HEK293 (cell line): Measurements from ENCODE around the gene XDH.

Experiments
- CTCF ChIA-PET: fragments of 350-600 bp; formaldehyde crosslinking; extraction: SDS; loops from one replicate; lab custom pipeline; 2021; ENCODE audit warnings: antibody characterized with exemption; lab: Yijun Ruan, JAX
- POLR2A ChIA-PET: fragments of 300-600 bp; formaldehyde crosslinking; extraction: SDS; loops from one replicate; lab custom pipeline; 2020; ENCODE audit warnings: antibody characterized with exemption, inconsistent platforms; lab: Yijun Ruan, JAX
- H3K27ac ChIP-seq: fragments of 200-500 bp; sonication (Bioruptor generic); 2 replicates; pipeline ENCODE4 v1.5.1; 2014; ENCODE audit warnings: low read depth, low read length, control low read depth, inconsistent platforms; ENCODE audit errors: extremely low read depth
- H3K36me3 ChIP-seq, 2 experiments: fragments of 200-500 bp in 1 of 2; sonication (Bioruptor generic) in 1 of 2; 1 replicate in 1 of 2; 2 replicates in 1 of 2; pipeline ENCODE4 v1.5.1; 2014 to 2017; ENCODE audit warnings: inconsistent platforms in 2 of 2, low read length in 2 of 2; ENCODE audit not compliant: control insufficient read depth in 2 of 2, insufficient read depth in 1 of 2
- H3K4me1 ChIP-seq: fragments of 200-500 bp; sonication (Bioruptor generic); 2 replicates; pipeline ENCODE4 v1.5.1; 2014; ENCODE audit warnings: mild to moderate bottlenecking, low read length, inconsistent platforms; ENCODE audit not compliant: control insufficient read depth, insufficient read depth
- H3K4me3 ChIP-seq: 2 replicates; pipeline ENCODE4 v1.5.1; 2011; ENCODE audit warnings: low read depth, mild to moderate bottlenecking, control low read depth, low read length, moderate library complexity
- H3K9me3 ChIP-seq: fragments of 200-500 bp; sonication (Bioruptor generic); 2 replicates; pipeline ENCODE4 v1.5.1; 2014; ENCODE audit warnings: low read depth, low read length, inconsistent platforms; ENCODE audit not compliant: control insufficient read depth, insufficient read depth
- BCL11A ChIP-seq: fragments of 450-650 bp; formaldehyde crosslinking; IDR thresholded peaks from 2 replicates; pipeline ENCODE4 v1.5.1; 2016; ENCODE audit warnings: low read depth, missing biosample characterization, missing genetic modification characterization
- KLF1 ChIP-seq: fragments of 450-650 bp; formaldehyde crosslinking; IDR thresholded peaks from 2 replicates; pipeline ENCODE4 v1.5.1; 2016; ENCODE audit warnings: missing biosample characterization, missing genetic modification characterization
- KLF16 ChIP-seq: fragments of 450-650 bp; formaldehyde crosslinking; IDR thresholded peaks from 2 replicates; pipeline ENCODE4 v1.5.1; 2017; ENCODE audit warnings: missing biosample characterization, missing genetic modification characterization
- MEIS1 ChIP-seq: sonication (generic); formaldehyde crosslinking; IDR thresholded peaks from 2 replicates; pipeline ENCODE4 v1.8.1; 2022; ENCODE audit warnings: missing genetic modification reagents, mild to moderate bottlenecking, borderline replicate concordance
- SP2 ChIP-seq: fragments of 450-650 bp; formaldehyde crosslinking; IDR thresholded peaks from 2 replicates; pipeline ENCODE4 v1.5.1; 2016; ENCODE audit warnings: missing biosample characterization, missing genetic modification characterization
- YY1 ChIP-seq: fragments of 450-650 bp; formaldehyde crosslinking; IDR thresholded peaks from 2 replicates; pipeline ENCODE4 v1.5.1; 2018; ENCODE audit warnings: missing biosample characterization, missing genetic modification characterization
- ZBTB17 ChIP-seq: fragments of 450-650 bp; formaldehyde crosslinking; IDR thresholded peaks from 2 replicates; pipeline ENCODE4 v1.5.1; 2016; ENCODE audit warnings: missing biosample characterization, missing genetic modification characterization
- ZNF10 ChIP-seq: fragments of 450-650 bp; formaldehyde crosslinking; IDR thresholded peaks from 2 replicates; pipeline ENCODE4 v1.5.1; 2017; ENCODE audit warnings: missing biosample characterization, missing genetic modification characterization
- ZNF114 ChIP-seq: fragments of 450-650 bp; formaldehyde crosslinking; IDR thresholded peaks from 2 replicates; pipeline ENCODE4 v1.5.0; 2017; ENCODE audit warnings: missing biosample characterization, missing genetic modification characterization
- ZNF132 ChIP-seq: fragments of 450-650 bp; formaldehyde crosslinking; IDR thresholded peaks from 2 replicates; pipeline ENCODE4 v1.5.1; 2017; ENCODE audit warnings: missing biosample characterization, missing genetic modification characterization, borderline replicate concordance
- ZNF146 ChIP-seq: fragments of 450-650 bp; formaldehyde crosslinking; IDR thresholded peaks from 2 replicates; pipeline ENCODE4 v1.5.1; 2016; ENCODE audit warnings: missing biosample characterization, missing genetic modification characterization
- ZNF174 ChIP-seq: fragments of 450-650 bp; formaldehyde crosslinking; IDR thresholded peaks from 2 replicates; pipeline ENCODE4 v1.5.0; 2017; ENCODE audit warnings: missing biosample characterization, mild to moderate bottlenecking, missing genetic modification characterization
- ZNF202 ChIP-seq: fragments of 450-650 bp; formaldehyde crosslinking; IDR thresholded peaks from 2 replicates; pipeline ENCODE4 v1.5.1; 2016; ENCODE audit warnings: missing biosample characterization, missing genetic modification characterization, borderline replicate concordance
- ZNF426 ChIP-seq: fragments of 450-650 bp; formaldehyde crosslinking; IDR thresholded peaks from 2 replicates; pipeline ENCODE4 v1.5.1; 2017; ENCODE audit warnings: missing biosample characterization, missing genetic modification characterization, mild to moderate bottlenecking, inconsistent platforms, moderate library complexity
- ZNF48 ChIP-seq: fragments of 450-650 bp; formaldehyde crosslinking; IDR thresholded peaks from 2 replicates; pipeline ENCODE4 v1.5.1; 2016; ENCODE audit warnings: missing biosample characterization, missing genetic modification characterization
- ZNF549 ChIP-seq: fragments of 450-650 bp; IDR thresholded peaks from 2 replicates; pipeline ENCODE4 v1.5.1; 2018; ENCODE audit warnings: missing biosample characterization, missing genetic modification characterization, mild to moderate bottlenecking, inconsistent platforms, moderate library complexity
- ZNF560 ChIP-seq: fragments of 450-650 bp; formaldehyde crosslinking; IDR thresholded peaks from 2 replicates; pipeline ENCODE4 v1.5.1; 2017; ENCODE audit warnings: missing biosample characterization, missing genetic modification characterization, borderline replicate concordance
- ZNF600 ChIP-seq: fragments of 450-650 bp; formaldehyde crosslinking; IDR thresholded peaks from 2 replicates; pipeline ENCODE4 v1.5.1; 2016; ENCODE audit warnings: missing biosample characterization, missing genetic modification characterization
- ZNF660 ChIP-seq: fragments of 450-650 bp; IDR thresholded peaks from 2 replicates; pipeline ENCODE4 v1.5.1; 2018; ENCODE audit warnings: missing biosample characterization, mild to moderate bottlenecking, missing genetic modification characterization
- ZSCAN16 ChIP-seq: fragments of 450-650 bp; formaldehyde crosslinking; IDR thresholded peaks from 2 replicates; pipeline ENCODE4 v1.5.1; 2016; ENCODE audit warnings: missing biosample characterization, missing genetic modification characterization
- TF ChIP-seq, protein P1 (sequence below): fragments of 450-650 bp; formaldehyde crosslinking; IDR thresholded peaks from 2 replicates; pipeline ENCODE4 v1.5.1; 2016; ENCODE audit warnings: missing biosample characterization, missing genetic modification characterization
- TF ChIP-seq, protein P2 (sequence below): fragments of 450-650 bp; formaldehyde crosslinking; IDR thresholded peaks from 2 replicates; pipeline ENCODE4 v1.5.1; 2016; ENCODE audit warnings: missing biosample characterization, missing genetic modification characterization
- TF ChIP-seq, protein P3 (sequence below): fragments of 450-650 bp; formaldehyde crosslinking; IDR thresholded peaks from 2 replicates; pipeline ENCODE4 v1.5.1; 2017; ENCODE audit warnings: missing biosample characterization, missing genetic modification characterization
- TF ChIP-seq, protein P4 (sequence below): fragments of 450-650 bp; formaldehyde crosslinking; conservative IDR thresholded peaks from 2 replicates; pipeline ENCODE4 v1.5.1; 2016; ENCODE audit warnings: low read depth, missing biosample characterization, missing genetic modification characterization
- TF ChIP-seq, protein P5 (sequence below): fragments of 450-650 bp; formaldehyde crosslinking; IDR thresholded peaks from 2 replicates; pipeline ENCODE4 v1.5.1; 2016; ENCODE audit warnings: missing biosample characterization, missing genetic modification characterization

Gene XDH

DNA sequence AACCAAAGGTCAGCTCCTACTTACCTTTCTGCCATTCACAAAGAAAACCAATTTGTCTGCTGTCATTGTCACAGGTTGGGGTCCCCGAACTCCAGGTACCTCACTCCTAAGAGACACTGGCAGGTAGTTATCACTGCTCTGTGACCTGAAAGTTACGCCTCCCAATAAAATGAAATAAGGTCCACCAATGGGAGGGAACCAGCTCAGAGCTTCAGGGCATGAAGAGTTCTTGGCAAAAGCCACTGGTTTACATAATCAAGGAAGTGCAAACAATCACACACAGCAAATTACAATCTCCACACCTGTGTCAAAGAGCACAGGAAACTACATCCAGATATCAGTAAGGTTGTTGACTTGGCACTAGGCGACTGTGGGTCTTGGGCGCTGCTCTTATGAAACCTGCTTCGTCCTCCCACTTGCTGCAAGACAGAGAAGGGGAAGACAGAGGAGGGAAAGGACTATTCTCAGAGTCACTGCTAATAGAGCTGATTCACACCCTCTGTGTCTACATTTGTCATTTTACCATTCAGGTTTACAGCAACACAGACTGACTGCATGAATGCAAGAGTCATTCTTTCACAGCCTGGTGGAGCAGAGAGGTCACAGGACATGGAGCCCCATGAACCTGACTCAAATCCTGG lies at the start of gene XDH:
TSS of gene XDH (minus strand) at position 142 of the 641 bp plus-strand sequence. CDS start at position 66, 76 bp downstream.
- TF ChIP-seq ZNF48 (no peak), BCL11A (tag by site-specific recombination) (no peak), SP2 (tag by site-specific recombination) (no peak), KLF1 (no peak), ZNF146 (no peak), ZNF560 (tag by site-specific recombination) (no peak), ZNF426 (tag by site-specific recombination) (no peak), ZNF600 (tag by site-specific recombination) (no peak)
- TF ChIP-seq, protein P1, sequence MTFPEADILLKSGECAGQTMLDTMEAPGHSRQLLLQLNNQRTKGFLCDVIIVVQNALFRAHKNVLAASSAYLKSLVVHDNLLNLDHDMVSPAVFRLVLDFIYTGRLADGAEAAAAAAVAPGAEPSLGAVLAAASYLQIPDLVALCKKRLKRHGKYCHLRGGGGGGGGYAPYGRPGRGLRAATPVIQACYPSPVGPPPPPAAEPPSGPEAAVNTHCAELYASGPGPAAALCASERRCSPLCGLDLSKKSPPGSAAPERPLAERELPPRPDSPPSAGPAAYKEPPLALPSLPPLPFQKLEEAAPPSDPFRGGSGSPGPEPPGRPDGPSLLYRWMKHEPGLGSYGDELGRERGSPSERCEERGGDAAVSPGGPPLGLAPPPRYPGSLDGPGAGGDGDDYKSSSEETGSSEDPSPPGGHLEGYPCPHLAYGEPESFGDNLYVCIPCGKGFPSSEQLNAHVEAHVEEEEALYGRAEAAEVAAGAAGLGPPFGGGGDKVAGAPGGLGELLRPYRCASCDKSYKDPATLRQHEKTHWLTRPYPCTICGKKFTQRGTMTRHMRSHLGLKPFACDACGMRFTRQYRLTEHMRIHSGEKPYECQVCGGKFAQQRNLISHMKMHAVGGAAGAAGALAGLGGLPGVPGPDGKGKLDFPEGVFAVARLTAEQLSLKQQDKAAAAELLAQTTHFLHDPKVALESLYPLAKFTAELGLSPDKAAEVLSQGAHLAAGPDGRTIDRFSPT: no peak
- TF ChIP-seq, protein P2, sequence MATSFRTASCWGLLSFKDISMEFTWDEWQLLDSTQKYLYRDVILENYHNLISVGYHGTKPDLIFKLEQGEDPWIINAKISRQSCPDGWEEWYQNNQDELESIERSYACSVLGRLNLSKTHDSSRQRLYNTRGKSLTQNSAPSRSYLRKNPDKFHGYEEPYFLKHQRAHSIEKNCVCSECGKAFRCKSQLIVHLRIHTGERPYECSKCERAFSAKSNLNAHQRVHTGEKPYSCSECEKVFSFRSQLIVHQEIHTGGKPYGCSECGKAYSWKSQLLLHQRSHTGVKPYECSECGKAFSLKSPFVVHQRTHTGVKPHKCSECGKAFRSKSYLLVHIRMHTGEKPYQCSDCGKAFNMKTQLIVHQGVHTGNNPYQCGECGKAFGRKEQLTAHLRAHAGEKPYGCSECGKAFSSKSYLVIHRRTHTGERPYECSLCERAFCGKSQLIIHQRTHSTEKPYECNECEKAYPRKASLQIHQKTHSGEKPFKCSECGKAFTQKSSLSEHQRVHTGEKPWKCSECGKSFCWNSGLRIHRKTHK: no peak
- TF ChIP-seq, protein P3, sequence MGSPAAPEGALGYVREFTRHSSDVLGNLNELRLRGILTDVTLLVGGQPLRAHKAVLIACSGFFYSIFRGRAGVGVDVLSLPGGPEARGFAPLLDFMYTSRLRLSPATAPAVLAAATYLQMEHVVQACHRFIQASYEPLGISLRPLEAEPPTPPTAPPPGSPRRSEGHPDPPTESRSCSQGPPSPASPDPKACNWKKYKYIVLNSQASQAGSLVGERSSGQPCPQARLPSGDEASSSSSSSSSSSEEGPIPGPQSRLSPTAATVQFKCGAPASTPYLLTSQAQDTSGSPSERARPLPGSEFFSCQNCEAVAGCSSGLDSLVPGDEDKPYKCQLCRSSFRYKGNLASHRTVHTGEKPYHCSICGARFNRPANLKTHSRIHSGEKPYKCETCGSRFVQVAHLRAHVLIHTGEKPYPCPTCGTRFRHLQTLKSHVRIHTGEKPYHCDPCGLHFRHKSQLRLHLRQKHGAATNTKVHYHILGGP (tag by site-specific recombination): no peak
- TF ChIP-seq, protein P4, sequence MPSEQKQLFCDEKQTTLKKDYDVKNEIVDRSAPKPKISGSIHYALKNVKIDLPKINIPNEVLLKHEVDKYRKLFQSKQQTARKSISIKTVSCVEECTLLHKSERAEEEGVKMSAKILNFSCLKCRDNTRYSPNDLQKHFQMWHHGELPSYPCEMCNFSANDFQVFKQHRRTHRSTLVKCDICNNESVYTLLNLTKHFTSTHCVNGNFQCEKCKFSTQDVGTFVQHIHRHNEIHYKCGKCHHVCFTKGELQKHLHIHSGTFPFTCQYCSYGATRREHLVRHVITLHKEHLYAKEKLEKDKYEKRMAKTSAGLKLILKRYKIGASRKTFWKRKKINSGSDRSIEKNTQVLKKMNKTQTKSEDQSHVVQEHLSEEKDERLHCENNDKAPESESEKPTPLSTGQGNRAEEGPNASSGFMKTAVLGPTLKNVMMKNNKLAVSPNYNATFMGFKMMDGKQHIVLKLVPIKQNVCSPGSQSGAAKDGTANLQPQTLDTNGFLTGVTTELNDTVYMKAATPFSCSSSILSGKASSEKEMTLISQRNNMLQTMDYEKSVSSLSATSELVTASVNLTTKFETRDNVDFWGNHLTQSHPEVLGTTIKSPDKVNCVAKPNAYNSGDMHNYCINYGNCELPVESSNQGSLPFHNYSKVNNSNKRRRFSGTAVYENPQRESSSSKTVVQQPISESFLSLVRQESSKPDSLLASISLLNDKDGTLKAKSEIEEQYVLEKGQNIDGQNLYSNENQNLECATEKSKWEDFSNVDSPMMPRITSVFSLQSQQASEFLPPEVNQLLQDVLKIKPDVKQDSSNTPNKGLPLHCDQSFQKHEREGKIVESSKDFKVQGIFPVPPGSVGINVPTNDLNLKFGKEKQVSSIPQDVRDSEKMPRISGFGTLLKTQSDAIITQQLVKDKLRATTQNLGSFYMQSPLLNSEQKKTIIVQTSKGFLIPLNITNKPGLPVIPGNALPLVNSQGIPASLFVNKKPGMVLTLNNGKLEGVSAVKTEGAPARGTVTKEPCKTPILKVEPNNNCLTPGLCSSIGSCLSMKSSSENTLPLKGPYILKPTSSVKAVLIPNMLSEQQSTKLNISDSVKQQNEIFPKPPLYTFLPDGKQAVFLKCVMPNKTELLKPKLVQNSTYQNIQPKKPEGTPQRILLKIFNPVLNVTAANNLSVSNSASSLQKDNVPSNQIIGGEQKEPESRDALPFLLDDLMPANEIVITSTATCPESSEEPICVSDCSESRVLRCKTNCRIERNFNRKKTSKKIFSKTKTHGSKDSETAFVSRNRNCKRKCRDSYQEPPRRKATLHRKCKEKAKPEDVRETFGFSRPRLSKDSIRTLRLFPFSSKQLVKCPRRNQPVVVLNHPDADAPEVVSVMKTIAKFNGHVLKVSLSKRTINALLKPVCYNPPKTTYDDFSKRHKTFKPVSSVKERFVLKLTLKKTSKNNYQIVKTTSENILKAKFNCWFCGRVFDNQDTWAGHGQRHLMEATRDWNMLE: no peak
- Histone ChIP-seq H3K4me1 (peaks cover 2% of the 10 kb centered on the region; the same call in 1 of the 2 replicates), H3K27ac (no peak within 1 kb of the TSS), H3K36me3 (no peaks in the 10 kb centered on the region), H3K9me3 (no peaks in the 10 kb centered on the region), H3K4me3 (no peak within 1 kb of the TSS)
- POLR2A ChIA-PET: no interaction called here
- CTCF ChIA-PET: interaction anchor here (0.8 to 2.1 kb wide), 4 partner anchors 13 to 109 kb away, joined by 3 to 6 read pairs (median 3); no protein-coding TSS in a partner anchor

- POLR2A ChIA-PET: no interaction called here
- Histone ChIP-seq H3K9me3 (no peaks in the 10 kb centered on the region), H3K4me3 (no peak overlapping the region), H3K36me3 (no peaks in the 10 kb centered on the region), H3K4me1 (no peaks in the 10 kb centered on the region), H3K27ac (no peak overlapping the region)
- CTCF ChIA-PET: interaction anchor here (0.6 kb wide), 1 partner anchor 1085 kb away, joined by 3 read pairs; no protein-coding TSS in a partner anchor
- TF ChIP-seq ZNF114 (tag by site-specific recombination) (no peak), ZSCAN16 (no peak), ZNF202 (tag by site-specific recombination) (no peak), ZNF549 (tag by site-specific recombination) (no peak), ZBTB17 (no peak), ZNF132 (tag by site-specific recombination) (no peak), KLF16 (no peak), ZNF660 (tag by site-specific recombination) (no peak), ZNF174 (tag by site-specific recombination) (no peak), YY1 (no peak), ZNF10 (no peak), MEIS1 (CRISPR knock-in tag) (no peak)
- TF ChIP-seq, protein P5, sequence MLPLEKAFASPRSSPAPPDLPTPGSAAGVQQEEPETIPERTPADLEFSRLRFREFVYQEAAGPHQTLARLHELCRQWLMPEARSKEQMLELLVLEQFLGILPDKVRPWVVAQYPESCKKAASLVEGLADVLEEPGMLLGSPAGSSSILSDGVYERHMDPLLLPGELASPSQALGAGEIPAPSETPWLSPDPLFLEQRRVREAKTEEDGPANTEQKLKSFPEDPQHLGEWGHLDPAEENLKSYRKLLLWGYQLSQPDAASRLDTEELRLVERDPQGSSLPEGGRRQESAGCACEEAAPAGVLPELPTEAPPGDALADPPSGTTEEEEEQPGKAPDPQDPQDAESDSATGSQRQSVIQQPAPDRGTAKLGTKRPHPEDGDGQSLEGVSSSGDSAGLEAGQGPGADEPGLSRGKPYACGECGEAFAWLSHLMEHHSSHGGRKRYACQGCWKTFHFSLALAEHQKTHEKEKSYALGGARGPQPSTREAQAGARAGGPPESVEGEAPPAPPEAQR: no peak
Measured at GRCh38 chr2:31457651-31458050, 43.1 kb upstream of the XDH start.
